ENCODE results near the gene HEG1.
A peak's percentile ranks its signal among the peaks of the same experiment; 100 is the strongest.

HEG1 gene

GRCh38 chr3:125072301-125072700 lies 16.5 kb upstream of the HEG1 start:
- no peak for DNase-seq (ENCODE audit: low read depth)

- no peak for DNase-seq (ENCODE audit: low read depth)
Measured at GRCh38 chr3:125069968-125070745, 14.4 kb upstream of the HEG1 start.

- no peak for DNase-seq (ENCODE audit: low read depth)
Measured at GRCh38 chr3:125069452-125069851, 13.7 kb upstream of the HEG1 start.

- DNase-seq (ENCODE audit: low read depth), result no peak
Measured at GRCh38 chr3:125068265-125068664, 12.5 kb upstream of the HEG1 start.

- DNase-seq (ENCODE audit: low read depth), result no peak
Measured at GRCh38 chr3:125067225-125067624, 11.4 kb upstream of the HEG1 start.

- peak; percentile 99 for DNase-seq (ENCODE audit: low read depth)
Measured at GRCh38 chr3:125062904-125063618, 7.3 kb upstream of the HEG1 start.

- DNase-seq (ENCODE audit: low read depth), result no peak
Measured at GRCh38 chr3:125061646-125062045, 5.8 kb upstream of the HEG1 start.

GRCh38 chr3:125061170-125061569 lies 5.4 kb upstream of the HEG1 start:
- DNase-seq (ENCODE audit: low read depth), result peak; percentile 91

GRCh38 chr3:125059488-125060245 lies 3.9 kb upstream of the HEG1 start:
- DNase-seq (ENCODE audit: low read depth), result no peak

GRCh38 chr3:125058959-125059358 lies 3.2 kb upstream of the HEG1 start:
- no peak for DNase-seq (ENCODE audit: low read depth)

GRCh38 chr3:125058529-125058928 lies 2.7 kb upstream of the HEG1 start:
- no peak for DNase-seq (ENCODE audit: low read depth)

GRCh38 chr3:125057186-125057850 lies 1.5 kb upstream of the HEG1 start:
- no peak for DNase-seq (ENCODE audit: low read depth)

GRCh38 chr3:125055331-125055912 lies 375 bp downstream of the HEG1 start:
- DNase-seq (ENCODE audit: low read depth), result no peak

GRCh38 chr3:125054449-125055329 lies 1.1 kb downstream of the HEG1 start:
- DNase-seq (ENCODE audit: low read depth), result peak; percentile 45

GRCh38 chr3:125054062-125054448 lies 1.7 kb downstream of the HEG1 start:
- DNase-seq (ENCODE audit: low read depth), result no peak

- DNase-seq (ENCODE audit: low read depth), result no peak
Measured at GRCh38 chr3:125053304-125053699, 2.5 kb downstream of the HEG1 start.

GRCh38 chr3:125052624-125053303 lies 3.0 kb downstream of the HEG1 start:
- DNase-seq (ENCODE audit: low read depth), result peak; percentile 95

- peak; percentile 78 for DNase-seq (ENCODE audit: low read depth)
Measured at GRCh38 chr3:125051715-125052581, 3.8 kb downstream of the HEG1 start.

- DNase-seq (ENCODE audit: low read depth), result no peak
Measured at GRCh38 chr3:125051205-125051604, 4.6 kb downstream of the HEG1 start.

Measured in GM04503 (cell line).